ENCODE results near the gene CUL2.
"Not testable (repeated sequence)": the region's sequence is repeated elsewhere in the genome, so short reads cannot be mapped to it uniquely, and the experiment has no call there.

Gene CUL2

GRCh38 chr10:35090162-35090954 lies at the start of gene CUL2:
Gene CUL2, minus strand, starts transcription at chr10:35090341. Its CDS starts 19,024 bp downstream, at chr10:35071317.
- DNase-seq, result peak; percentile 89

GRCh38 chr10:35136263-35136815 lies 46.2 kb upstream of the CUL2 start:
- peak; percentile 39 for DNase-seq

GRCh38 chr10:35135861-35136260 lies 45.7 kb upstream of the CUL2 start:
- no peak for DNase-seq

- DNase-seq, result no peak
Observed at GRCh38 chr10:35133586-35133985, 43.4 kb upstream of the CUL2 start.

GRCh38 chr10:35132727-35133126 lies 42.6 kb upstream of the CUL2 start:
- no peak for DNase-seq

- DNase-seq, result no peak
Observed at GRCh38 chr10:35130663-35131062, 40.5 kb upstream of the CUL2 start.

- no peak for DNase-seq
Observed at GRCh38 chr10:35129185-35129674, 39.1 kb upstream of the CUL2 start.

- peak; percentile 52 for DNase-seq
Observed at GRCh38 chr10:35127289-35127891, 37.2 kb upstream of the CUL2 start.

- DNase-seq, result peak; percentile 99
Observed at GRCh38 chr10:35126530-35127288, 36.6 kb upstream of the CUL2 start, which contains the start of gene CREM. Gene CREM, plus strand, starts transcription at chr10:35126846. Its CDS starts 10,990 bp downstream, at chr10:35137836.

GRCh38 chr10:35126062-35126529 lies 36.0 kb upstream of the CUL2 start:
- DNase-seq, result peak; percentile 46

- DNase-seq, result no peak
Observed at GRCh38 chr10:35124540-35124939, 34.4 kb upstream of the CUL2 start.

GRCh38 chr10:35119378-35119777 lies 29.2 kb upstream of the CUL2 start:
- no peak for DNase-seq

GRCh38 chr10:35112571-35112970 lies 22.4 kb upstream of the CUL2 start:
- no peak for DNase-seq

GRCh38 chr10:35103882-35104281 lies 13.7 kb upstream of the CUL2 start:
- no peak for DNase-seq

GRCh38 chr10:35097510-35097909 lies 7.4 kb upstream of the CUL2 start:
- DNase-seq, result no peak

- no peak for DNase-seq
Observed at GRCh38 chr10:35096312-35096711, 6.2 kb upstream of the CUL2 start.

- DNase-seq, result no peak
Observed at GRCh38 chr10:35092851-35093250, 2.7 kb upstream of the CUL2 start.

- DNase-seq, result no peak
Observed at GRCh38 chr10:35091994-35092790, 2.1 kb upstream of the CUL2 start.

- peak; percentile 35 for DNase-seq
Observed at GRCh38 chr10:35089611-35090161, 455 bp downstream of the CUL2 start.

GRCh38 chr10:35083242-35083641 lies 6.9 kb downstream of the CUL2 start:
- DNase-seq, result no peak

GRCh38 chr10:35080261-35080660 lies 9.9 kb downstream of the CUL2 start:
- not testable (repeated sequence) for DNase-seq

- DNase-seq, result no peak
Observed at GRCh38 chr10:35079763-35080162, 10.4 kb downstream of the CUL2 start.
